HG03457 (cell line): Measurements from ENCODE around the gene CATSPERB.
"Not testable (repeated sequence)": the region's sequence is repeated elsewhere in the genome, so short reads cannot be mapped to it uniquely, and the experiment has no call there.

Experiments used
- ATAC-seq: cut with Tn5 transposase; IDR thresholded peaks from one replicate; pipeline ENCODE4 v1.9.1; 2021; ENCODE audit warnings: moderate number of reproducible peaks; ENCODE audit not compliant: unreplicated experiment

Gene CATSPERB

GRCh38 chr14:91679273-91679672, 52.6 kb downstream of the CATSPERB start:
- no peak for ATAC-seq

GRCh38 chr14:91677687-91678086, 54.2 kb downstream of the CATSPERB start:
- not testable (repeated sequence) for ATAC-seq

- ATAC-seq, result no peak
Measured at GRCh38 chr14:91674911-91675310, 57.0 kb downstream of the CATSPERB start.

- no peak for ATAC-seq
Measured at GRCh38 chr14:91669867-91670266, 62.0 kb downstream of the CATSPERB start.

GRCh38 chr14:91667101-91667500, 64.8 kb downstream of the CATSPERB start:
- not testable (repeated sequence) for ATAC-seq

- ATAC-seq, result no peak
Measured at GRCh38 chr14:91660790-91661189, 71.1 kb downstream of the CATSPERB start.

- no peak for ATAC-seq
Measured at GRCh38 chr14:91654836-91655235, 77.0 kb downstream of the CATSPERB start.

GRCh38 chr14:91653451-91653850, 78.4 kb downstream of the CATSPERB start:
- ATAC-seq, result no peak

- no peak for ATAC-seq
Measured at GRCh38 chr14:91649930-91650329, 82.0 kb downstream of the CATSPERB start.

- ATAC-seq, result no peak
Measured at GRCh38 chr14:91647856-91648255, 84.0 kb downstream of the CATSPERB start.

- no peak for ATAC-seq
Measured at GRCh38 chr14:91636604-91637003, 95.3 kb downstream of the CATSPERB start.

GRCh38 chr14:91624757-91625156, 107.1 kb downstream of the CATSPERB start:
- no peak for ATAC-seq

- ATAC-seq, result no peak
Measured at GRCh38 chr14:91614187-91614586, 117.7 kb downstream of the CATSPERB start.

GRCh38 chr14:91613459-91614112, 118.3 kb downstream of the CATSPERB start:
- ATAC-seq, result no peak

GRCh38 chr14:91611528-91611927, 120.4 kb downstream of the CATSPERB start:
- no peak for ATAC-seq

- no peak for ATAC-seq
Measured at GRCh38 chr14:91609161-91609560, 122.7 kb downstream of the CATSPERB start.

GRCh38 chr14:91607322-91608047, 124.4 kb downstream of the CATSPERB start:
- no peak for ATAC-seq

GRCh38 chr14:91606851-91607250, 125.0 kb downstream of the CATSPERB start:
- no peak for ATAC-seq

- not testable (repeated sequence) for ATAC-seq
Measured at GRCh38 chr14:91604611-91605010, 127.3 kb downstream of the CATSPERB start.

GRCh38 chr14:91599994-91600393, 131.9 kb downstream of the CATSPERB start:
- no peak for ATAC-seq

- no peak for ATAC-seq
Measured at GRCh38 chr14:91595736-91596135, 136.2 kb downstream of the CATSPERB start.

- not testable (repeated sequence) for ATAC-seq
Measured at GRCh38 chr14:91593957-91594356, 137.9 kb downstream of the CATSPERB start.
